ENCODE results near the gene HOXC12.

The HOXC12 gene

GRCh38 chr12:53973236-53974042 lies 18.7 kb downstream of the HOXC12 start:
- DNase-seq, result no peak

GRCh38 chr12:53974084-53975063 lies 19.7 kb downstream of the HOXC12 start, which contains the start of gene HOTAIR:
Gene HOTAIR, minus strand, starts transcription at chr12:53974954.
- no peak for DNase-seq

- DNase-seq, result no peak
Measured at GRCh38 chr12:53975064-53975471, 20.4 kb downstream of the HOXC12 start.

DNA sequence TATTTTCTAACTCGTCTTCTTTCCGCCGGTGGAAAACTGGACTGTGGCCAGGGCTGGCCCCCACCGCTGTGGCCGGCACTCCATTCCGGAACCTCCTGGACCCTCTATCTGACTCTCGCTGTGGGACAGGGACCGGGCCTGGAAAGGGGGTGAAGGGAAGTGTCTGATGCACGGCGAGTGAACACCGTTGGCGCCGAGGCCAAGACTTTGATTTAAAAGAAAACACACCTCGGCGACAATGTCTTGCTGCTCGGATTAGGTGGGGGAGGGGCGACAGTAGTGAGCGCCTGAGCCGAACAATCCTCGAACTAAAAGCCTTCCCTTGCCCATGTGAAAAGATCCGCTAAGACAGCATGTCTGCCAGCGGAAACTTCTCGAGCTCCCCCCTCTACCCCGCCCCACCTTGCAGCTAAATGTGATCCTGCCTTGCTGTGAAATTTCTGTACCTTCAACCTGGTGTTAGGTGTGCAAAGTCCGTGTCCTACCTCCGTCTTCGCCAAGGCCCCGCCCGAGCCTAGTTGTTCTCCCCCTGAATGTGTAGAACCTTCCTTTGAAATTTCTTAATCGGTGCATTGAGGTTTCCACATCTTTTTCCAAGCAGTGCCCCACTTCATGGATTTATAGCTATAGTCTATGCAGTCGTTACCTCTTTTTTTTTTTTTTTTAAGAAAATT lies 20.9 kb downstream of the HOXC12 start:
- DNase-seq, result no peak

DNA sequence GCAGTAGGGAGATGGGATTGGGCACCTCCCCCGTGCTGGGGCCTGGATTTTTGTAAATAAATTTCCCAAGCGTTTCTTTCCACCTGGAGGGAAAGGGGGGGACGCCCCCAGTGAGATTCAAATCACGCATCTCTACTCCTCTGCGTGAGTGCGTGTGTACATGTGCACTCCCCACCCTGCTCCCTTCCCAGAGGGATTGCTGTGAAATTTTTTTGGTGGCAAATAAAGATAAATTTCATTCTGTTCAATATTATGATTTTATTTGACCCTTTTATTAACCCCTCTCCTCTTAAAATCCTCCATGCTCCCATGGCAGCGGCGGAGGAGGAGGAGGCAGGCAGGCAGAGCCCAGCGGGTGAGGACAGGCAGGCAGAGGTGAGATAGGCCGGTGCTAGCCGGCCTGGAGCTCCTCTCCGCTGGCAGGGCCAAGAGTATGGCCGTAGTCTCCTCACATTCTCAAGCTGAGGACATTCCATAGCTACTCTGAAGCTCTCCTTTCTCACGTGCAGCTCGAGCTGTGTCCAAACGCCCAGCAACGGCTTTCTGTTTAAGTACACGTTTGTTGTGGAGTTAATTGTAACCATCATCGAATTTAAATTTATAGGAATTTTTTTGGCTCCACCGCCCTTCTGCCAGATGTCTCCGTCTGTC lies 21.6 kb downstream of the HOXC12 start:
- no peak for DNase-seq

DNA sequence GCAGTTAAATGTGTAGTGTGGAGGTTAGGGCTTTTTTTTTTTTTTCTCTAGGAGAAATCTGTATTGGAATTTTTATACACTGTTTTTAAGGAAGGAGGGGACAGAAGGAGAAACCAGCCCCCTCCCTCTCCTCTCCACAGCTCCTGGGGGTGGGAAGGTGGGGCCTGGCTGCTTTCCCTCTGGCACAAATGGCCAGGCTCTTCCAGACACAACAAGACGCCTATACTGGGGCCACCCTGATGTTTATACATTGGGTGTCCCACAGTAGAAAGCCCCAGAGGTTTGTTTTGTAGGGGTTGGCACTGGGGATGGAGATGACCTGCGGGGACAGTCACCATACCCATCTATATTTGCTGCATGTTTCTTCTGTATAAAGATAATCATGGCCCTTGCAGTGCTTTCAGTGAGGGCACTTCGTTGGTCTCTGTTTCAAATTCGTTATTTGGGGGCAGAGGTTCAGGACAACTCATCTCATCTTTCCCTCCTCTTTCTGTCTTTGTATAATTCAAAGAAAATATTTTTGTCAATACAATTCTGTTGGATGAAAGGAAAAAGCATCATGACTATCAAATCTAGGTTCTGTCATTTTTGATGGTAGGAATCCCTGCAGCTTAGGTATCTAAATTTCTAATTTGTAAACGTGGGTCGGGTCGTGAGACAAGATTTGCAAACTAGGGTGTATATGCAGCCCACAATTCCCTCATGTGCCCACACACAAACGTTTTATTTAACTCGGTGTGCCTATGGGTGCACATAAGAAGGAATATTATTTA lies 22.3 kb downstream of the HOXC12 start:
- no peak for DNase-seq

- DNase-seq, result no peak
Measured at GRCh38 chr12:53977596-53978445, 23.1 kb downstream of the HOXC12 start.

DNA sequence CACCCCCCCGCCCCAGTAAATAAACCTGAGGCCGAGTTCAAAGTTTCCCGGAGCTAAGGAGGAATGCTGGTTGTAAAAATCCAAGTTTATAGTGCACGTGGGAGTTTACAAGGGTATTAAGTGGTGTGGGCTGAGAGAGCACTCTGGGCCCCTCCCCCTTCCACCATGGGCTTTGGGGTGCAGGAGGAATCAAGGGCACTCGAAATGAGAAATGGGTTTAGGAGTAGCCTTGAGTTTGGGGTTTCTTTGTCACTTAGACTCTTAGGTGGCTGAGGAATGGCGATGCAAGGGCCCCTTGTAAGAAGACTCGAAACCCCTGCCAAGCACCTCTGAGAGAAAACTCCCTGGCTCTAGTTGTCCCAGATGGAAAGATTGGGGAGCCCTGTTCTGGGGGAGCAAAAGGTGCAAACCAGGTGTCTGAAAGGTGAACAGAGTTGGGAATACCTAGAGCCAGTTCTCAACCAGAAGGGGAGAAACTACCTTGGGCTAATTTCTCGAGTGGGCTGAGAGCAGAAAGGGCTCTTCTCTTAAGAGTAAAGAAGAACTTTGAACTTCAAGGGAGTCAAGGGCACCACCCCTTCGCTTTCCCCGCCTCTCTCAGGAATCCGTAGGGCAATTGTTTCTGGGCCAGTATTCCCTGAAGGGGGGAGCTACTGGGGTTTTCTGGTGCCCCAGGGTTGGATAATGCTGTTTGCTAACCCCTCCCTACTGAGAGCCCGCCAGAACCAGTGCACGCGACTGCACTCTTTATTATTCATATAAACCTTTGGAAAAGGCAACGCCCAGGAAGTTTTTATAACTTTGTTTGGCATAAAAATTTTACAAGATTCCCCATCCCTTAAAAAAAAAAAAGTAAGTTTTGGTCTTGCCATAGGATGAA lies 24.0 kb downstream of the HOXC12 start:
- no peak for DNase-seq

GRCh38 chr12:53980104-53980801 lies 25.6 kb downstream of the HOXC12 start:
- DNase-seq, result no peak

GRCh38 chr12:53980802-53981496 lies 26.2 kb downstream of the HOXC12 start:
- DNase-seq, result no peak

DNA sequence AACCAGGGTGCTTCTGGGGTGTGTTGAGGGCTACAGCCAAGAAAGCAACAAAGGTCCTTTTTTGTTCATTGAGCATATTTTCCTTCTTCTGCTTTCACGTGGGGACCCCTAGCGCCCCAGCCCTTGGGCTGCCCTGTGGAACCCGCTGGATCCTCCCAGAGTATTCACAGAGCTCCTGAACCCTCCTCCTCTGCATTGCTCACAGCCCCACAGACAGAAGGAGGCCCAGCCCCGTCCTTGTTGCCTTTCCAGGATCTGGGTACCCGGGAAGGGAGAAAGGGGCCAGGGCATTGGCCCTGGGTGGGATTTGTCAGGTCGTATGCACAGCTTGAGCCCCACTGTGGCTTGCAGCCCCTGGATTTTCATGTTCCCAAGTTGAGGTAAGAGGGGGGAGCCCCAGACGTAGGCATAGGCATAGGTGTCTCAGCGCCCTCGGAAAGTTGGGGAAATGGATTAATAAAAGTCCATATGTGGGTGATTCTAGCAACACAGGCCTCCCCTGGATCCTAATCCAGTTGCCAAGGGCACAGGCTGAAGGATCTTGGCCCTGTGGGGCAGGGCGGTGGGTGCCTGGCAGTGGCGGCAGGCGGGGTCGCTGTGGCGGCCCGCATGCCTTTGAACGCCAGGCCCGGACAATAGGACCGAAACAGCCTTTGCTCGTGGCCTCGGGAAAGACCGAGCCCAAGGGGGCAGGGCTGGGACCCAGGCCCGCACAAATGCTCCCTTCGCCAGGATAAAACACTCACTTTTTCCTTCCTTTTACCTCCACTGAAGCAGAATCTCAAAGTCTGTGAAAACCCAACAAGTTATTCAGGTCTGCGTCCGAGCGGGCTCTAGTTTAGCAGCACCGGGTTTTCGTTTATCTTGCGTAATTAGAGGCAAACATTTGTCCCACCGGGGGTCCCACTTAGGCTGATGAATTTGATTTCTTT lies 27.2 kb downstream of the HOXC12 start:
- no peak for DNase-seq

DNA sequence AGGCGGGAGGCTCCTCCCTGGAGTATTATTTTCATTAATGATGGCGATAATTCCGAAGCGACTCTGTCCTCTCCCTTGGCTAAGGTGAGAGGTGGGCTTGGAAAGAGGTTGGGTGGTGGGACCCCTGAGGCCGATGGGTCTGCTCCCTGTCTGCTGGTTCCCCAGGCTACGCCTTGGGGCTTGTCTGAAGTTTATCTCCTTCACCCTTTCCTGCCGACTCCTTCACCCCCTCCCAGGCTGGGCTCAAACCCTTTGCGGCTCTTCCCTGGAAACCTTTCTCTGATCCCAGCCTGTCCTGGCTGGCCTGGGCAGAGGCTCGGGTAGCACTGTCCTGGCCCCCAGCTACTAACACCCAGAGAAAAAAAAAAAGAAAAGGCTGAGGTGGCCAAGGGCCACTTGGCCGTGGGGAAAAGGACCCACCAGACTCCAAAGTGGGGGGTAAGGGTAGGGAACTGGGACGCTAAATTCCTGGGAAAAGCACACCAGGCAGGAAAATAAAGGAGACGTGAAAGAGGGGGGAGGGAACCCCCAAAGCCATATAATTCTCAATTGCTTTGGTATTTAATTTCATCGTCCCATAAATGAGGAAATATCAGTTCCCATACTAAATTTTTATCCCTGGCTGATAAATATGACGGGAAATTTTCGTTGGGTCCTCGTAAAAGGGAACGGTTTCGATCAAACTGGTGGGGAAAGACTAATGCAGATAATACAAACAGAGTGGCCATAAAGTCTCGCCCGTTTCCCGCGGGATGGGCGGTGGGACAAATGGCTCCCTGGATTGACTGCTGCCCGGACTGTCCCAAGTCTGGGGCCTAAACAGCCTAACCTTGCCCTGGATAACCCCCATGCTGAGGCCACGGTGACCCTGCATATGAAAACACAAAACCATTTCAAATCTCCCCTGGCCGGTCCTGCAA lies 28.2 kb downstream of the HOXC12 start:
- no peak for DNase-seq

DNA sequence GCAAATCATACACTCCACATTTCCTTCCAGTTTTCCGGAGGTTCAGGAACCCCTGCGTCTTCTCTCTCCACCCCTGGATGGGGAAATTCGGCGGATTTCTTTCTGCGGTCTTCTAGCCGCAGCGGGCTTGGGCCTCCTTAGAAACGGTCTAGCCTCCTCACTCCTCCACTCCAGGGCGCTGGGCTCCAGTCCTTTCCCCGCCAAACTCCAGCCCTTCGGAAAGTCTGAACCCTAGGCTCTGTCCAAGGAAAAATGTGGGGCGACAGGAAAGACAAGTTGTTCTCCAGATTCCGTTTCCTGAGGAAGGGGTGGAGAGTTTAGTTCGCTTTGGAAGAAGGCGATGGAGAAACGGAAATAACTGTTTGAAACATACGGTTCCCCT lies 28.9 kb downstream of the HOXC12 start:
- DNase-seq, result no peak

GRCh38 chr12:53983950-53984572 lies 29.4 kb downstream of the HOXC12 start:
- no peak for DNase-seq

DNA sequence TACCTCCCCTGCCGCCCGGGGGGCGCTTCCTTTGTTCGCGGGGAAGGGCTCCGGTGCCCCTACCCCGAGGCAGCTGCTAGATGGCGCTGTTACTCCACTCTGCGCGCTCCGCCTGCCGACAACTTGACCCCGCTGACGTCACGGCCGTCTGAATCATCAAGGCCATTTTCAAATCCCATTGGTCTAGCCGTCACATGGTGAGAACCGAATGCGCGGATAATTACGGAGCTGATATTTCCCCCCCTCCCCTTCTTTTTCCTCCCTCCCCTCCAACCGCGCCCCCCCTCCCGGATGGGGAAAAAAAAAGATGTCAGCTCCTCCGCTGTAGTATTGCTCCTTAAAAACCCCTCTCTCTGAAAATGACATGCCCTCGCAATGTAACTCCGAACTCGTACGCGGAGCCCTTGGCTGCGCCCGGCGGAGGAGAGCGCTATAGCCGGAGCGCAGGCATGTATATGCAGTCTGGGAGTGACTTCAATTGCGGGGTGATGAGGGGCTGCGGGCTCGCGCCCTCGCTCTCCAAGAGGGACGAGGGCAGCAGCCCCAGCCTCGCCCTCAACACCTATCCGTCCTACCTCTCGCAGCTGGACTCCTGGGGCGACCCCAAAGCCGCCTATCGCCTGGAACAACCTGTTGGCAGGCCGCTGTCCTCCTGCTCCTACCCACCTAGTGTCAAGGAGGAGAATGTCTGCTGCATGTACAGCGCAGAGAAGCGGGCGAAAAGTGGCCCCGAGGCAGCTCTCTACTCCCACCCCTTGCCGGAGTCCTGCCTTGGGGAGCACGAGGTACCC lies 30.4 kb downstream of the HOXC12 start, which contains the start of gene HOXC10:
Gene HOXC10 (plus strand): TSS at position 246 of the 791 bp plus-strand sequence. CDS start 114 bp downstream, at position 360.
- DNase-seq, result peak; percentile 82

Data from CD4-positive, alpha-beta T cell treated with Interleukin-15 for 1 hour (primary cell).